CD4-positive, alpha-beta T cell (primary cell): ENCODE results near the gene RAD17. TPM values are rescaled to one million over a fixed set of nuclear protein-coding genes. Genes with fewer than 3 reads are reported as not detected.
"Not testable (repeated sequence)": the region's sequence is repeated elsewhere in the genome, so short reads cannot be mapped to it uniquely, and the experiment has no call there.

ENCODE experiments used
- ATAC-seq: fragments of 200-7000 bp; cut with Tn5 transposase; one replicate; pipeline ENCODE4 v1.10.0; 2022; ENCODE audit warnings: mild to moderate bottlenecking; ENCODE audit not compliant: poor library complexity
- CTCF ChIA-PET: fragments of 350-600 bp; sonication (Branson Sonifier 250); formaldehyde crosslinking; loops from one replicate; lab custom pipeline; 2021; ENCODE audit warnings: antibody characterized with exemption, inconsistent platforms; lab: Charles Lee
- POLR2A ChIA-PET: fragments of 350-600 bp; sonication (Branson Sonifier 250); formaldehyde crosslinking; loops from one replicate; lab custom pipeline; 2021; ENCODE audit warnings: antibody characterized with exemption, inconsistent platforms; lab: Charles Lee
- DNase-seq, 14 experiments: peaks; one replicate each; pipeline ENCODE4 v3.0.0-alpha.2; 2013 to 2020; ENCODE audit warnings: mixed read lengths in 2 of 14
- H3K27ac ChIP-seq, 2 donors: one replicate each; pipeline versions ENCODE4 v1.5.1 to v1.7.0; 2013; ENCODE audit warnings: low read length in 2 of 2, low read depth in 1 of 2, mild to moderate bottlenecking in 1 of 2
- H3K27me3 ChIP-seq, 2 experiments: 1 replicate in 1 of 2; 2 replicates in 1 of 2; pipeline versions ENCODE4 v1.6.1 to v1.7.0; 2013; ENCODE audit warnings: low read length in 2 of 2, control low read depth in 1 of 2, mild to moderate bottlenecking in 1 of 2, moderate library complexity in 1 of 2; ENCODE audit not compliant: insufficient read depth in 2 of 2, control insufficient read depth in 1 of 2
- H3K36me3 ChIP-seq: one replicate; pipeline ENCODE4 v1.6.1; 2013; ENCODE audit warnings: low read length, control low read depth; ENCODE audit not compliant: insufficient read depth
- H3K4me1 ChIP-seq: one replicate; pipeline ENCODE4 v1.6.1; 2013; ENCODE audit warnings: low read length, control low read depth; ENCODE audit not compliant: insufficient read depth
- H3K4me3 ChIP-seq: one replicate; pipeline ENCODE4 v1.5.1; 2013; ENCODE audit warnings: mild to moderate bottlenecking, low read length, moderate library complexity
- H3K9me3 ChIP-seq, 2 experiments: 1 replicate in 1 of 2; 2 replicates in 1 of 2; pipeline versions ENCODE4 v1.6.1 to v1.7.0; 2013; ENCODE audit warnings: low read length in 2 of 2, mild to moderate bottlenecking in 2 of 2, control low read depth in 1 of 2, moderate library complexity in 1 of 2; ENCODE audit not compliant: control insufficient read depth in 1 of 2, insufficient read depth in 1 of 2
- H3K27ac Mint-ChIP-seq: one replicate; pipeline ENCODE4 v1.8.0; 2020; ENCODE audit warnings: mixed read lengths
- H3K27me3 Mint-ChIP-seq: one replicate; pipeline ENCODE4 v1.8.0; 2021; ENCODE audit warnings: mixed read lengths
- H3K36me3 Mint-ChIP-seq: one replicate; pipeline ENCODE4 v1.8.0; 2021; ENCODE audit warnings: low read depth, mixed read lengths
- H3K4me1 Mint-ChIP-seq: one replicate; pipeline ENCODE4 v1.8.0; 2021; ENCODE audit warnings: low read depth, mixed read lengths
- H3K4me3 Mint-ChIP-seq: one replicate; pipeline ENCODE4 v1.8.0; 2020; ENCODE audit warnings: mild to moderate bottlenecking, mixed read lengths
- H3K9me3 Mint-ChIP-seq: one replicate; pipeline ENCODE4 v1.8.0; 2020; ENCODE audit warnings: mixed read lengths
- intact Hi-C, 2 experiments: fragments of 100-400 bp; cut with DNase I in 1 of 2; cut with micrococcal nuclease in 1 of 2; formaldehyde crosslinking; loops; one replicate each; pipeline versions ENCODE4 v1.15.1 to v1.9.0; 2023 to 2025; cut with DNase I, micrococcal nuclease
- total RNA-seq, 174 experiments: library from RNA in 2 of 174; stranded (reverse) in 2 of 174; gene quantifications; one replicate each; pipeline ENCODE4 v1.2.3 and lab custom pipeline; 2021 to 2026
- TF ChIP-seq, protein P1 (sequence below): fragments of 200-600 bp; IDR thresholded peaks from one replicate; pipeline ENCODE4 v1.8.0; 2022; ENCODE audit warnings: antibody characterized with exemption, mild to moderate bottlenecking

The RAD17 gene
- total RNA-seq, 2 experiments from 2014 or later, result 15.7 to 19.1 TPM

DNA sequence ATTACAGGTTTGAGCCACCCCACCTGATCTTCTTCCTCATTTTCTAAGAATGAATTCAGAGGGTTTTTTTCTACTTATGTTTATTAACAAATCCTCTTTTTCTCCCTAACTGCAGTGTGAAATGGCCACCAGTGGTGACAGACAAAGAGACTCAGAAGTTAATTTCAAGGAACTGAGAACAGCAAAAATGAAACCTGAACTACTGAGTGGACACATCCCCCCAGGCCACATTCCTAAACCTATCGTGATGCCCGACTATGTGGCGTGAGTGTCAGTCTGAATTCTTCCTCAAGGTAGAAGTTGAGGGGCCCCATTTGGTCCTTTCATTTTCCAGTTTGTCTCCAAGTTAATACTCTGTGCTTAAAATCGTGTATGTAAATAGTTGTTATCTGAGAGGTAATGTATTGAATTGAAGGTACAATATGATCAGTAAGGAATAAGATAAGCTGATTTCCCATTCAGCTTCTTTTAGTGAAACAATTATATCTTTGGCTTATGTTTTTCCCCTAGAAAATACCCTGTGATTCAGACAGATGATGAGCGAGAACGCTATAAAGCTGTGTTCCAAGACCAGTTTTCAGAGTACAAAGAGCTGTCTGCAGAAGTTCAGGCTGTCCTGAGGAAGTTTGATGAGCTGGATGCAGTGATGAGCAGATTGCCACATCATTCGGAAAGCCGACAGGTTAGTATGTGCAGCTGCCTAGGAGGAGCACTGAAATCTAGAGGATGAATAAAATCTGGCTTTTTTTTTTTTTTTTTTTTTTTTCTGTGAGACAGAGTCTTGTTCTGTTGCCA lies 63.0 kb downstream of the RAD17 start:
- ChIA-PET POLR2A (interaction anchor here (0.6 kb wide), 1 partner anchor 135 kb away, joined by 3 read pairs; no protein-coding TSS in a partner anchor), CTCF (no interaction called here)
- H3K27ac ChIP-seq, result no peak overlapping the region
- no peaks in the 10 kb centered on the region for H3K4me1 ChIP-seq
- no peaks in the 10 kb centered on the region for H3K27me3 ChIP-seq
- no peaks in the 10 kb centered on the region for H3K9me3 ChIP-seq
- H3K27me3 Mint-ChIP-seq, result no peaks in the 10 kb centered on the region
- no peak overlapping the region for H3K4me3 ChIP-seq
- ATAC-seq (no peak), DNase-seq (no peak)
- no peaks in the 10 kb centered on the region for H3K4me1 Mint-ChIP-seq
- intact Hi-C loops, result no loop called here
- H3K4me3 Mint-ChIP-seq, result no peak overlapping the region
- no peaks in the 10 kb centered on the region for H3K36me3 Mint-ChIP-seq
- H3K27ac Mint-ChIP-seq, result no peak overlapping the region
- H3K9me3 Mint-ChIP-seq, result no peaks in the 10 kb centered on the region
- TF ChIP-seq, protein P1, sequence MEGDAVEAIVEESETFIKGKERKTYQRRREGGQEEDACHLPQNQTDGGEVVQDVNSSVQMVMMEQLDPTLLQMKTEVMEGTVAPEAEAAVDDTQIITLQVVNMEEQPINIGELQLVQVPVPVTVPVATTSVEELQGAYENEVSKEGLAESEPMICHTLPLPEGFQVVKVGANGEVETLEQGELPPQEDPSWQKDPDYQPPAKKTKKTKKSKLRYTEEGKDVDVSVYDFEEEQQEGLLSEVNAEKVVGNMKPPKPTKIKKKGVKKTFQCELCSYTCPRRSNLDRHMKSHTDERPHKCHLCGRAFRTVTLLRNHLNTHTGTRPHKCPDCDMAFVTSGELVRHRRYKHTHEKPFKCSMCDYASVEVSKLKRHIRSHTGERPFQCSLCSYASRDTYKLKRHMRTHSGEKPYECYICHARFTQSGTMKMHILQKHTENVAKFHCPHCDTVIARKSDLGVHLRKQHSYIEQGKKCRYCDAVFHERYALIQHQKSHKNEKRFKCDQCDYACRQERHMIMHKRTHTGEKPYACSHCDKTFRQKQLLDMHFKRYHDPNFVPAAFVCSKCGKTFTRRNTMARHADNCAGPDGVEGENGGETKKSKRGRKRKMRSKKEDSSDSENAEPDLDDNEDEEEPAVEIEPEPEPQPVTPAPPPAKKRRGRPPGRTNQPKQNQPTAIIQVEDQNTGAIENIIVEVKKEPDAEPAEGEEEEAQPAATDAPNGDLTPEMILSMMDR, result no peak
- no peaks in the 10 kb centered on the region for H3K36me3 ChIP-seq

DNA sequence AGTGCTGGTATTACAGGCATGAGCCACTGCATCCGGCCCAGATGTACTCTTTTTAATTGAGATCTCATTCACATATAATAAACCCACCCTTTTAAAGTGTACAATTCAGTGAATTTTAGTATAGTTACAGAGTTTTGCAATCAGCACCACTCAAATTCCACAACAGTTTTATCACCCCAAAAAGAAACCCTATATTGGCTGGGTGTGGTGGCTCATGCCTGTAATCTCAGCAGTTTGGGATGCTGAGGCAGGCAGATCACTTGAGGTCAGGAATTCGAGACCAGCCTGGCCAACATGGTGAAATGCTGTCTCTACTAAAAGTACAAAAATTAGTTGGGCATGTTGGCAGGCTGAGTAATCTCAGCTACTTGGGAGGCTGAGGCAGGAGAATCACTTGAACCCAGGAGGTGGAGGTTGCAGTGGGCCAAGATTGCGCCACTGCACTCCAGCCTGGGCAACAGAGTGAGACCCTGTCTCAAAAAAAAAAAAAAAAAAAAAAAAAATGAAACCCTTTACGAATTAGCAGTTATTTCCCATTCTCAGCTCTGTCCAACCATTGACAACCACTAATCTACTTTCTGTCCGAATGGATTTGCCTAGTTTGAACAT lies 65.8 kb downstream of the RAD17 start:
- H3K36me3 ChIP-seq, H3K9me3 ChIP-seq, H3K27me3 ChIP-seq, H3K27me3 Mint-ChIP-seq, H3K4me1 Mint-ChIP-seq, H3K27ac ChIP-seq, H3K9me3 Mint-ChIP-seq, intact Hi-C loops, ATAC-seq, CTCF ChIA-PET, H3K4me3 Mint-ChIP-seq, DNase-seq, H3K27ac Mint-ChIP-seq, H3K4me1 ChIP-seq, H3K4me3 ChIP-seq, H3K36me3 Mint-ChIP-seq, POLR2A ChIA-PET: not testable (repeated sequence)

DNA sequence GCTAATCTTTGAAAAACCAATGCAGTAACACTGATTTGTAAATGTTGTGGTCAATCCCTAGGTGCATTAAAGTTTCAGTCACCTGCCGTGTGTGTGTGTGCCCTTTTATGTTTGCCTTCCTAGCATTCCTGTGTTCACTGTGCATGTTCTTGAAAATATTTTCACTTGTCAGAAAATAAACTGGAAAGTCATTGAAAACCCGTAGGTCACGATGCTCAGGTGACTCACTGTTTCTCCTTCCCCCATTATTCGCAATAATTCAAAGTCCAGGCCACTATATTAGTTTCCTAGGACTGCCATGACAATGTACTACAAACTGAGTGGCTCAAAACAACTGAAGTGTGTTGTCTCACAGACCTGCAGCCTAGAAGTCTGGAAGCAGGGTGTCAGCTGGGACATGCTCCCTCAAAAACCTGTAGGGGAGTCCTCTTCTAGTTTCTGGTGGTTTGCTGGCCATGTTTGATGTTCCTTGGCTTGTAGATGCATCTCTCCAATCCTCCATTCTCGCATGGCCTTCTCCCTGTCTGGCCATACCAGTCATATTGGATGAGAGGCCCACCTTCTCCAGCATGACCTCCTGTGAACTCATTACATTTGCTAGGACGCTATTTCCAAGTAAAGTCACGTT lies 74.6 kb downstream of the RAD17 start:
- Mint-ChIP-seq H3K4me3 (no peak overlapping the region), H3K4me1 (no peaks in the 10 kb centered on the region), H3K27ac (no peak overlapping the region), H3K36me3 (no peaks in the 10 kb centered on the region), H3K27me3 (no peaks in the 10 kb centered on the region), H3K9me3 (no peaks in the 10 kb centered on the region)
- POLR2A ChIA-PET, result interaction anchor here (0.6 kb wide), 1 partner anchor 53 kb away, joined by 3 read pairs; no protein-coding TSS in a partner anchor
- intact Hi-C loops, result no loop called here
- TF ChIP-seq, protein P1, result no peak
- no peak overlapping the region for H3K27ac ChIP-seq
- no peak for ATAC-seq
- DNase-seq, result no peak
- no peaks in the 10 kb centered on the region for H3K27me3 ChIP-seq
- no peak overlapping the region for H3K4me3 ChIP-seq
- H3K36me3 ChIP-seq, result no peaks in the 10 kb centered on the region
- no peaks in the 10 kb centered on the region for H3K4me1 ChIP-seq
- CTCF ChIA-PET, result interaction anchor here (0.9 kb wide), 1 partner anchor 16 kb away, joined by 3 read pairs; no protein-coding TSS in a partner anchor
- no peaks in the 10 kb centered on the region for H3K9me3 ChIP-seq
